22Rv1 (cell line): ENCODE data around the gene TACC2.

Source experiments
- CTCF ChIP-seq: fragments of 450-650 bp; IDR thresholded peaks from 2 replicates; pipeline ENCODE4 v1.5.1; 2017; ENCODE audit warnings: mild to moderate bottlenecking
- ZFX ChIP-seq: fragments of 450-650 bp; IDR thresholded peaks from 2 replicates; pipeline ENCODE4 v1.6.1; 2017; ENCODE audit warnings: antibody characterized with exemption, borderline replicate concordance

DNA sequence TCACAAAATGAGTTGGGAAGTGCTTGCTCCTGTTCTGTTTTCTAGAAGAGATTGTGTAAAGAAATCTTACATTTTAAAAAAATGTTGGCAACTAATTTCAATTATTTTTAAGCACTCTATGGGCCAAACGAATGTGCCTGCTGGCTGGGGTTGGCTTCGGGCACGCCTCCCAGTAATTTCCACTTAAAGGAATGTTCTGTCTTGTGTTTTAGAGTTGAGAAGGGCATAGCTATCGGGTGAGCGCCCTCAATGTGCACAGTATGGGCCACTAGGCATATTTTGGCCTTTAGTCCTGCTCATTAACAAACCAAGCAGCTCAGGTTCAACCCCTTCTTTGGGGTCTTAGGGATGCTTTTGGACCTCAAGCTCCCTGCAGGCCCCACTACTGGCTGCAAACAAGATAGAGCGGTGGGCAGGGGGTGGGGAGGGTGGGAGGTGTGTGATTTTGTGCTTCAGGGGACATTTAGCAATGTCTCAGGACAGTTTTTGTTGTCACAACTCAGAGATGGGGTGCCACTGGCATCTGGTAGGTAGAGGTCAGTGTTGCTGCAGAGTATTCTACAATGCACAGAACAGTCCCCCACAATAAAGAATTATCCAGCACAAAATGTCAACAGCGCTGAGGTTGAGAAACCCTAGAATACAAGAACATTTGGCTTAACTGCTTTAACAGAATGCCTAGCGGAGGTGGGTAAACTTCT lies 40.7 kb downstream of the TACC2 start:
- TF ChIP-seq CTCF (no peak), ZFX (no peak)
